SW480 (cell line): ENCODE results near the gene PFKFB2.

Source experiments
- DNase-seq: peaks from one replicate; pipeline ENCODE4 v3.0.0-alpha.2; 2016; ENCODE audit warnings: low spot score

The PFKFB2 gene

GRCh38 chr1:207021876-207022596 lies 31.0 kb upstream of the PFKFB2 start:
- DNase-seq, result no peak

GRCh38 chr1:207022996-207023679 lies 29.9 kb upstream of the PFKFB2 start:
- no peak for DNase-seq

DNA sequence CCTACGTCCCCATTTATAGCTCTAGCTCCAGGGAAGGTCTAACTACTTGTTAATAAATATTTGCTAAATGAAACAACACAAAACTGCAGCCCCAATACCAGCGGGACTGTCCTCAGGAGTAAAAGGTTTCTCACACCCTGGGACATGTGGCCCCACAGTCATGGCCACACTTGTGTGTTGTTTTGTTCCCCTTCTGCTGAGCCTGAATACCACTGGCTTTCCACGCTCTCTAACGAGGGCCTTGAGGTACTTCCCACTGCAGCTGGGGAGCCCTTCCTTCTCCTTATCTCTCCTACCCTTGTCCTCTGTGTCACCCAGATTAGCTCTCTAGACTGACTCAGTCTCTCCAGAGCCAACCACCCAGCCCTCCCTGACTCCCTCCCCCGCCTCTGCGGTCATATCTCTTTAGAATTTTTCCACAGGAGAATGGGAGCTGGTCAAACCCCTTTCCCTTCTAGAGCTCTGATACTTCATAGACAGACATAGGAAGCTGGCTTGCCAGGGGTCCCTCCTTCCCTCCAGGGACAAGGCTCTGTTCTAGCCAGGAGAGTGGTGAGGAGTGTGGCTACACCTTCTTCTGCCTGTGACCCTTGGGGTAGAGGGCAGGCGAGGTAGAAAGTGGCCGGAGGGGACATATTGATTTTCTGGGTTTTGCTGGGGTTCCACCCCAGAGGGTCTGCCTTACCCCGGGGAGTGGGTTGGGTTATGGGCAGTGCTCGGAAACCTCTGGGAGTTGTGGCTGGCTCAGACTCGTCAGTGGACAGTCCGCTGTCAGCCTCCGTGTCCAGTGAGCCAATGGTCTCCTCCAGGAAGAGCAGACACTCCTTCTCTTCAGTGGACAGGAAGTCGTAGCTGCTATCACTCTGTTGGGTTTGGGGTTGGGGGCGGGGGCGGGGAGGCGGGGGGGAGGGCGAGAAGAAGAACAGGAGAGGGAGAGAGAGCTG lies 28.6 kb upstream of the PFKFB2 start:
- DNase-seq, result no peak

DNA sequence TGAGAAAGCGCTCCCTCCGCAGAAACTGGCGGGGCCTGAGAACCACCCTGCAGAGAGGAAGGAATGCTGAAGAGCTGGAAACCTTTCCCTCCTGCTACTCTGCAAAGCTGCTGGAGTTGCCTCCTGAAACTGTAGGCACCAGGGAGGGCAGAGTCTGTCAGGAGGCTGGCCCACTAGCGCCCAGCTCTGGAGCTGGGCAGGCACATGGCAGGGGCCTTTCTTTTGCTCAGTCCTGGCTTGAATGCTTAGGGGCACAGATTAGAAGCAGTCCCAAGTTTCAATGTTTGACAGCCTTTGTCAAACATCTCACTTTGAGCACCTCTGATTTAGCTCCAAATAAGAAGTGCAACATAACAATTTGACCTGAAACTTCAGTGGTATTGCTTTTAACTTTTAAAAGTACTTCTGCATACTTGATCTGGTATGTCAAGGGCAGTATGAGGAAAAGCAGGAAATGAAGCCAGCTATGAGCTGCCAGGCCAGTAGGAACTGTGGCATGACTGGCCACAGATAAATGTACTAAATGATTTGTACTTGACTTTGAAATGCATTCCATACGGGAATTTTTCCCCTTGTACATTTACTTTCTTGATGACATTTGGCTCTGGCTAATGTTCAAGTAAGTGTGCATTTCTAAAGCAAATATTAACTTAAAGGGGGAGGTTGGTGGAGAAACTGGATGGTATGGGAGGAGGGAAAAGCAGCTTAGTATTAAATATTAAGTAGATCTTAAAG lies 27.8 kb upstream of the PFKFB2 start:
- no peak for DNase-seq

- no peak for DNase-seq
These were observed 27.0 kb upstream of the PFKFB2 start for GRCh38 chr1:207026104-207026534.

- peak; percentile 98 for DNase-seq
These were observed 25.8 kb upstream of the PFKFB2 start for GRCh38 chr1:207027206-207027777.

- no peak for DNase-seq
These were observed 25.2 kb upstream of the PFKFB2 start for GRCh38 chr1:207027921-207028320.

GRCh38 chr1:207028884-207029650 lies 24.0 kb upstream of the PFKFB2 start:
- DNase-seq, result peak; percentile 41

DNA sequence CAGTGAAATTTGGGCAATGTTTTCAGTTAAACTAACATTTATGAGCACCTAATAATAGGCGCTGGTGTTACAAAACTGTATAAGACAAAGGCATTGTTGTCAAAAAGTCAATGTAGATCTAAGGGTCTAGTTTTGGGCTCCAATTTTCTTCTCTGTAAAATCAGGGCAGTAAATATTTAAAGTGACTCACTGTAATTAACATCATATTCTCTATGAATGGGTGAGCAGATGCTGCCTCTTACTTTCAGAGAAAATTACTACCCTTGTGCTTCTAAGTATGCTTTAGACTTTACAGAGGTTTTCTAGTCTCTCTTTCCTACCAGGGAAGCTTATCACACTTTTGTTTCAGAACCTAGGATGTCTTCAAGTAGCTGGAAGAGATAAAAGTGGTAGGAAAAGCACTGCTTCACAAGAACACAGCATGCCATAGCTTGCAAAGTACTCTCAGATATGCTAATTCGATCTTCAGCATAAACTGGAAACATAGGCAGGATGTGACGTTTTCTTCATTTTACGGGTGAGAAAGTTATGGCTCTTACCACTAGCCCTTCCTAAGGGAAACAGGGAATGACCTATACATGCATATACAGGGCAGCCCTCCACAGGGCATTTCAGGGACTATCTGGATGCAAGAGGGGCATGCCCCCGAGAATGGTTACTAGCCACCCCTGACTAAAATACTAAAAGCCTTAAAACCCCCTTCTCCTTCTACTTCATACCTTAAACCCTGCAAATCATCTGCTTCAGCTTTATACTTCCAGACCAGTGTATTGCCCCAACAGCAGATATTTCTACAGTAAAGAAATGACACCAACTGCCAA lies 23.2 kb upstream of the PFKFB2 start:
- peak; percentile 80 for DNase-seq

DNA sequence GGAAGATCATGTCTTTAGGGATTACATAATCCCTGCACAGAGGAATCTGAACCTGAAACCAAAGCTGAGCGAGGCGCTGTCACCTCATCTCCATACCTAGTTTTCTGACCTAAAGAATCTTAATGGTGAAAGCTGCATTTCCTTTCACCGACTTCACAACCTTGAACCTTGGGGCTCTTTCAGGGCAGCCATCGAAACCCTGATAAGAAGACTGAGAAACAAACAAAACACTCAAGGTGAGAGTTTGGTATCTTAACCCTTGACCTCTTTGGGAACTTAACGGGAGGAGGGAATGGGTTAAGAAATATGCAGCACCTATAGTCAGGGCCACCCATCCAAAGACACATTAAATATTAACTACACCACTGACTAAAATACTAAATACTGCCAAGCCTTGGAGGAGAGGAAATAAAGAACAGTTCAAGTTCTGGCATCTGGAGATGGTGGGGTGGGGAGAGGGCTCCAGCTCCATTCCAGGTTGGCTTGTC lies 22.5 kb upstream of the PFKFB2 start:
- peak; percentile 15 for DNase-seq

- DNase-seq, result no peak
These were observed 22.1 kb upstream of the PFKFB2 start for GRCh38 chr1:207031016-207031415.

GRCh38 chr1:207031632-207032264 lies 21.3 kb upstream of the PFKFB2 start:
- peak; percentile 46 for DNase-seq

- DNase-seq, result peak; percentile 98
These were observed 20.5 kb upstream of the PFKFB2 start, which contains the start of gene C1orf116 for GRCh38 chr1:207032528-207033017. C1orf116 (minus strand) TSS chr1:207032756; CDS start chr1:207027598, 5,158 bp downstream.

- DNase-seq, result no peak
These were observed 19.8 kb upstream of the PFKFB2 start for GRCh38 chr1:207033302-207033701.

GRCh38 chr1:207034208-207034607 lies 18.9 kb upstream of the PFKFB2 start:
- peak; percentile 59 for DNase-seq

DNA sequence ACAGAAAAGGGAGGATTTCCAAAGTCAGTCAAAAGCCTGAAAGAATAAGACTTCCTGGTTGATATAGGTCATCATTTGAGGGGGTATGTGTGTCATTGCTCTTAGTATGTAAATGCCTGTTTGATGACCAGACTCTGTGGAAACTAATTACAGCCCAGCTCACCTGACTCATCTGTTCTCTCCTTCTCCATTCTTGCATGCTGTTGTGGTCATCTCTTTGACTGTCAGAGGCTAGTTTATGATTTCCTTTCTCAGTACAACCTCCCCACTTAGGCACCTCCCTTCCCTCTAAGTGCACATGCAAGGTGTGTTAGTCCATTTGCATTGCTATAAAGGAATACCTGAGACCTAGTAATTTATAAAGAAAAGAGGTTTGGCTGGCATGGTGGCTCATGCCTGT lies 18.1 kb upstream of the PFKFB2 start:
- DNase-seq, result peak; percentile 90

DNA sequence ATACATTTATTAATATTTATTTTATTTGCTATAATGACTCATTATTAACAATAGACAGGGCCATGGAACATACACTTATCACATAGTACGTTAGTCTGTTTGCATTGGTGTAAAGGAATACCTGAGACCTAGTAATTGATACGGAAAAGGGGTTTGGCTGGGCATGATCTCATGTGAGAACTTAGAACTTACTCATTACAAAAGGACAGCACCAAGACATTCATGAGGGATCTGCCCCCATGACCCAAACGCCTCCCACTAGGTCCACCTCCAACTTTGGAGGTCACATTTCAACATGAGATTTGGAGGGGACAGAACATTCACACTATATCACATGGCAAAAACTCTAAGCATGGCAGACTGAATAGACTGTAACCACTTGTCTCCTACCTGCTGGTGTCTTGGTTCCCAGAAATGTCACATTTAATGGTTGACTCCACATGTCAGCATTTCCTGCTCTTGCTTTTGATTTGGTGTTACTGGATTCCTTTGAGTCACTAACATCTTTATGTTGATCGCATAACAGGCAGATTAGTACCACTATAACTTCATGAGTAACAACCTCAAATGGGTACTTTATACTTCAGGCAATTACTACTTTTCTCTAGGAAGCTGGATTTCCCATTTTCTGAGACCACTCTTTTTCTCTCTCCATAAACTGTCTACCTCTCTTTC lies 17.1 kb upstream of the PFKFB2 start:
- no peak for DNase-seq

GRCh38 chr1:207036865-207037264 lies 16.2 kb upstream of the PFKFB2 start:
- DNase-seq, result no peak
